K562 treated with DMSO at 1 percent for 4 hours (cell line): Measurements from ENCODE around the gene TREM2. TPM values are rescaled to one million over a fixed set of nuclear protein-coding genes. Genes with fewer than 3 reads are reported as not detected.

Experiments
- total RNA-seq: library from RNA; unstranded; fragments of 300-600 nt; gene quantifications from 2 replicates; pipeline ENCODE4 v1.2.3, GENCODE V29; 2022; ENCODE audit not compliant: insufficient read depth

Gene TREM2
- not detected in 2 replicates for total RNA-seq

GRCh38 chr6:41162687-41163418, at the start of gene TREM2:
TSS of gene TREM2 (minus strand) at chr6:41163116. CDS start at chr6:41163082, 34 bp downstream.

GRCh38 chr6:41200901-41201763, 38.2 kb upstream of the TREM2 start, which contains the start of gene TREML2:
TSS of gene TREML2 (minus strand) at chr6:41201149. CDS start at chr6:41201008, 141 bp downstream.

GRCh38 chr6:41153992-41154625, 8.8 kb downstream of the TREM2 start, which contains the start of gene TREML1:
TSS of gene TREML1 (minus strand) at chr6:41154347. CDS start at chr6:41154288, 59 bp downstream.

Other genes with a start within 250 kb of the TREM2 start
- 2.4 and 3.0 TPM in 2 replicates for gene UNC5CL, start 123.9 kb downstream of the TREM2 start, total RNA-seq
- not detected in 2 replicates for gene TSPO2, start 120.6 kb downstream of the TREM2 start, total RNA-seq
- gene APOBEC2, start 109.9 kb downstream of the TREM2 start, total RNA-seq, result not detected in 2 replicates
- gene OARD1, start 90.8 kb downstream of the TREM2 start, total RNA-seq, result 28.7 and 32.6 TPM in 2 replicates
- 13.4 and 17.3 TPM in 2 replicates for gene NFYA, start 90.1 kb downstream of the TREM2 start, total RNA-seq
- gene TREML1, start 8.8 kb downstream of the TREM2 start, total RNA-seq, result not detected in 2 replicates
- 0.69 and 1.8 TPM in 2 replicates for gene TREML2, start 38.0 kb upstream of the TREM2 start, total RNA-seq
- gene TREML4, start 65.2 kb upstream of the TREM2 start, total RNA-seq, result not detected in 2 replicates
- gene TREM1, start 123.6 kb upstream of the TREM2 start, total RNA-seq, result not detected in 2 replicates
- gene NCR2, start 172.5 kb upstream of the TREM2 start, total RNA-seq, result not detected in 2 replicates